ENCODE results near the gene FRAT1. TPM values are rescaled to one million over a fixed set of nuclear protein-coding genes. Genes with fewer than 3 reads are reported as not detected.

Gene FRAT1
- total and polyA plus RNA-seq, 2 of the 13 experiments (the other 11 are each of a cell fraction or from before 2014, with no cell fraction given), result 1.7 to 2.3 TPM

GRCh38 chr10:97333601-97334369 is 14.7 kb downstream of the FRAT1 start (continued):
- TF ChIP-seq ATF2 (CRISPR knock-in tag; IDR thresholded peaks at IDR 0.05) (no peak), ZNF639 (CRISPR knock-in tag; conservative IDR thresholded peaks at IDR 0.05) (no peak), TBP (CRISPR knock-in tag; IDR thresholded peaks at IDR 0.05) (no peak), ZNF260 (CRISPR knock-in tag; IDR thresholded peaks at IDR 0.05; ENCODE audit: borderline replicate concordance, low read depth) (no peak), HCFC1 (IDR thresholded peaks at IDR 0.05; ENCODE audit: low read depth, low read length) (no peak), KAT7 (CRISPR knock-in tag; IDR thresholded peaks at IDR 0.05; ENCODE audit: borderline replicate concordance) (no peak), ZNF598 (CRISPR knock-in tag; IDR thresholded peaks at IDR 0.05; ENCODE audit: borderline replicate concordance) (peak; percentile 43; the same call in 1 of the 2 replicates), MAFF (IDR thresholded peaks at IDR 0.05; ENCODE audit: low read depth, low read length) (no peak), ZNF83 (CRISPR knock-in tag; IDR thresholded peaks at IDR 0.05; ENCODE audit: borderline replicate concordance) (no peak), ZKSCAN5 (CRISPR knock-in tag; IDR thresholded peaks at IDR 0.05) (no peak), GRHL1 (CRISPR knock-in tag; conservative IDR thresholded peaks at IDR 0.05) (no peak), ATF6 (CRISPR knock-in tag; conservative IDR thresholded peaks at IDR 0.05) (no peak), CBX5 (CRISPR knock-in tag; IDR thresholded peaks at IDR 0.05; ENCODE audit: borderline replicate concordance) (no peak), ZNF18 (CRISPR knock-in tag; IDR thresholded peaks at IDR 0.05; ENCODE audit: insufficient replicate concordance) (peak; percentile 28), NFE2L1 (CRISPR knock-in tag; IDR thresholded peaks at IDR 0.05; ENCODE audit: borderline replicate concordance) (no peak), SNRNP70 (IDR thresholded peaks at IDR 0.05; ENCODE audit: low read depth, low read length) (no peak), ZNF331 (CRISPR knock-in tag; IDR thresholded peaks at IDR 0.05) (no peak), MZF1 (CRISPR knock-in tag; IDR thresholded peaks at IDR 0.05; ENCODE audit: borderline replicate concordance) (no peak), ZNF652 (CRISPR knock-in tag; IDR thresholded peaks at IDR 0.05; ENCODE audit: borderline replicate concordance, low read depth) (no peak), ZNF230 (CRISPR knock-in tag; IDR thresholded peaks at IDR 0.05) (no peak), YEATS2 (CRISPR knock-in tag; IDR thresholded peaks at IDR 0.05; ENCODE audit: borderline replicate concordance) (no peak)

All from HepG2 (cell line).